HG03280 (cell line): ENCODE results near the gene SLC8A1.

Source experiments
- ATAC-seq: cut with Tn5 transposase; IDR thresholded peaks from one replicate; pipeline ENCODE4 v1.9.1; 2021; ENCODE audit warnings: mild to moderate bottlenecking, moderate library complexity; ENCODE audit not compliant: unreplicated experiment

Gene SLC8A1

DNA sequence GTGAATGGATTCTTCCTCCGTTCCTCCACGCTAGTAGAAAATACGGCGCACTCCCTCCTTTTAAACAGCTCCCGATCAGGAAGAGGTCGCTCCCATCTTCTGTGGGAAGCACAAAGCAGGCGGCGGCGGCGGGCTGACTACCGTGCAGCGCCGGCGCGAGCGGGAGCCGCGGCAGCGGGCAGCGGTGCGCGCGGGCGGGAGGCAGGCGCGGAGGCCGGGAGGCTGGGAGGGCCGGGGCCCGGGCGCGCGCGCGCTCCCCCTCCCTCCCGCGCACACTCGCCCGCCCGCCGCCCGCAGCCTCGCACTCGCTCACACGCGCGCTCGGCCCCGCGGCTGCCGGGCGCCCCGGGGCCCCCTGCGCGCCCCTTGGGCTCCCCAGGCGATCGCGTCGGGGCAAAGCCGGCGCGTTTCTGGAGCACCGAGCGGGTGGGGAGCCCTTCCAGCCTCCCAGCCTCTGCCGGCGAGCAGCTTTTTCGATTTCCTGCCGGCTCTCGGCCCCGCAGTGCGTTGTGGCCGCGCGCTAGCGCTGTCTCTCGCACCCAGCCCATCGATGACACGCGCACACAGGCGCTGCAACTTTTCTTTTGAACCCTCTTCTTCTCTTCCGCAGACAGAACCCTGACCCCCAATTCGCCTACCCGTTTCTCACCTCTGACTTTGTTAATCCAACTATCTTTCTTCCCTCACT is at the start of gene SLC8A1:
SLC8A1 (minus strand) TSS at position 173 of the 688 bp plus-strand sequence.
- ATAC-seq: peak; percentile 46

DNA sequence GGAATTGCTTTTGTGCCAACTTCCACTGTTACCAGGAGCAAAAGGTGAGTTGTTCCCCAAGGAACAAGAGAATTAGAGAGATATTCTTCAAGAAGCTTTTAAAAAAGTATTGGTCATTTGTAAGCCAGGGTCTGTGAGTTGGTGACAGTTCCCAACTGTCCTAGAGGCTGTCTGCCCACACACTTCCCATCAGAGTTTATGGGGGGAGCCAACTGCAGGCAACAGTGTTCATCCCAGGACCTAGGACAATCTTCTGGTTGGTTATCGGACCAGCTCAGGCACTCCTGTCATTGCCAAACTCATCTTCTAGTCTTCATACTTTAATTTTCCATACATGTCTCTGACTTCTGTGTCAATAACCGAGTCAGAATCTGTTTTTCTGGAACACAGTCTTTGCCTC is 47.5 kb upstream of the SLC8A1 start:
- ATAC-seq: no peak

DNA sequence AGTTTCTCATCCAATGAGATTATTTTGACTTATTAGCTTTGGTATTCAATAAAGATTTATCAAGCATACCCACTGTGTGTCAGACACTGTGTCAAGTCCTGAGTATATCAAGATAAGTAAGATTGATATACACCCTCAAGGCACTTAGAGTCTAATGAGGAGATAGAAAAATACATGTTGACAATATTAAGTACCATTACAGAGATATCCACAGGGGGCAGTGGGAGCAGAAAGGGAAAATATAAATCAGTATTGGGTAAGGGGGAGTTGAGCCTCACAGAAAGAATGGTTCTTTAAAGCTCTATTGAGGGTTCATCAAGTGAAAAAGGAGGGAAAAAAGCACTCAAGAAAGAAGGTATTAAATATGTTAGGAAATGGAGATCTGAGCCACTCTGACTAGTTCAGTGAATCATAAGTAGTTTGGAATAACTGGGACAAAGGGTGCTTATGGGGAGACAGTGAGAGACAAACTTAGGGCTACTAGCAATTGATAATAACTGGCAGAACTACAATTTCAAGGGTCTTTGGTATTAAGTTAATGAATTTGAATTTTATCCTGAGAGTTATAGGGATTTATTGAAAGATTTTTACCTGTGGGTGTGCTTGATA is 45.5 kb upstream of the SLC8A1 start:
- ATAC-seq: no peak

DNA sequence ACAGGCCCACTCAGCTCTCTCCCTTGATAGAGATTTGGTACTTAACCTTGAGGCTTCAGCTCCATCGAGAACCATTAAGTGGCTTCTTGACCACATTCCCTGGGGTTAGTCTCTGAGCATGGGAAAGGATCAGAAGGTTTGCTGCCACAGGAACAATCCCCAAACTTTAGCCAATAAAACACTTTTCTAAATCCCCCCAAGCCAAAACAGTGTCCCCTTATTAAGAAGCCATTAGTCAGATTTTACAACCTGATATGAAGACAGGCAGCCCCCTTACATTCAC is 37.7 kb upstream of the SLC8A1 start:
- ATAC-seq: no peak

DNA sequence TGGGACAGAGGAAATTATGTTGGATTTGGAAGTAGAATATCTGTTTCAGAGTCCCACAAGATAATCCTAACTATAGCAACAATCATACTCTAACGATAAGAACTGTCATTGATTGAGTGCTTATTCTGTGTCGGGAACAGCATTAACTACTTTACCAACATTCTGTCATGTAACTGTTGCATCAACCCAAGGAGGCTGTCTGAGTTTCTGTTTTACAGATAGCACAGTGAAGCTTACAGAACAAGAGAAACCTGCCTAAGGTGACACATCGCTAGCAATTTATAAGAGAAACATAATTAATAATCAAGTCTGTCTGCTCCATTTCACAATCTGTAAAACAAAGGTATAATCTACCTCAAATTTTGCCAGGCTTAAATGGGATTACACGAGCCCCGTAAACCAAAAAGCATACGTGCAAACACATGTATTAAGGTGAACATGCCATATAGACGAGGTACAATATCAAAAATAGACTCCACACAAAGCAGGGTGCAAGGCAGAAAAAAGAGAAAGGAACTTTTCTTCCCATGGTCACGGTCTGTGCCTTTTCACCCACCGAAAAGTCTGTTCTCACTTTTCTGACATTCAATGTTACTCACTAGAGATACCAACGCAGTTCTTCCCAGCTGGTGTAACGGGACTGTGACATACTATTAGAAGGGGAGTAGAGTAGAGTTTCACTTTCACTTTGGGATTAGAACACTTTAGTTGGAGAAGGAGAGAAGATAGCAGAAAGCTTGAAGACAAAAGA is 37.2 kb upstream of the SLC8A1 start:
- ATAC-seq: no peak

DNA sequence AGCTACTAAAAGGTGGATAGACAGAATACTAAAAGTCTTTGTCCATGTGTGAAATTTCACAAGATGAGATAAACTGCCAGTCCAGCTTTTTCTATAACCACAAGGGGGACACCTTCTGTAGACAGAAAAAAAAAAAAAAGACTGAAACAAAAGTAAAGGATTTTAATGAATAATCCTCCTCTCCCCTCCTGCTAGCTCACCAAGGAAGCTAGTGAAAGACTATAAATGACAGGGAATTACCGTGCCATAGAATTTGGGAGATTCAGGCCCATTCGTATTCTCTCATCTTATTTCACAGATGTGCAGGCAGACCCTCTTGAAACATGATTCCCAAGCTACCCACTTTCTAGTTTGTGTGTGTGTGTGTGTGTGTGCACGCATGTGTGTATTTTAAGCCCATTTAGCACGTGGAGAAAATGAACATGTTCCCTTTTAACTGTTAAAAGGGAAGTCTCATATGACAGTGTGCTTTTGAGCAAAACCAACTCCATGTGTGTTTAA is 36.3 kb upstream of the SLC8A1 start:
- ATAC-seq: no peak

DNA sequence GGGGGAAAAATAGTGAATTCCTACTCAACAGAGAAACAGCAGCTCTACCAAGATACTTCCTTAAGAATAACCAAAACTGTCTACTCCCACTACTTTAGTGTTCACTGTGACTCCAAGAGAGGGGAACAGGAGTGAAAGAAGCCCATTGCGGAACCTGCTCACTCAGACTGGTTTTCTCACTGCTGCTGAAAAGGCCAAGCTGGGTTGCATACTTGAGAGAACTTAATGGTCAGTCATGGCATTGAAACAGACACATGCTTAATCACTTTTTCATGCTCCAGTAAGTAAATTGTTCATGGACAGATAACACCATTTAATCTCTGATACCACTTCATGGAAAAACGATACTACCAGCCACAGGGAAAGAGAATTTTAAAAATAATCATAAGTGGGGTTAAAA is 35.7 kb upstream of the SLC8A1 start:
- no peak for ATAC-seq

DNA sequence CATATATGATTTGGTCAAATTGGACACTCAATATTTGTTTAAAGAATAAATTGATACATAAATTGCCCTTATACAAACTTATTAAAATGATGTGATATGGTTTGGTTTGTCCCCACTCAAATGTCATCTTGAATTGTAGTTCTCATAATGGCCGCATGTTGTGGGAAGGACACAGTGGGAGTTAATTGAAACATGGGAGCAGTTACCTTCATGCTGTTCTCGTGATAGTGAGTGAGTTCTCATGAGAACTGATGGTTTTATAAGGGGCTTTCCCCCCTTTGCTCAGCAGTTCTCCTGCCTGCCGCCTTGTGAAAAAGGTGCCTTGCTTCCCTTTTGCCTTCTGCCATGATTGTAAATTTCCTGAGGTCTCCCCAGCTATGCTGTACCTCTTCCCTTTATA is 34.0 kb upstream of the SLC8A1 start:
- ATAC-seq: no peak

DNA sequence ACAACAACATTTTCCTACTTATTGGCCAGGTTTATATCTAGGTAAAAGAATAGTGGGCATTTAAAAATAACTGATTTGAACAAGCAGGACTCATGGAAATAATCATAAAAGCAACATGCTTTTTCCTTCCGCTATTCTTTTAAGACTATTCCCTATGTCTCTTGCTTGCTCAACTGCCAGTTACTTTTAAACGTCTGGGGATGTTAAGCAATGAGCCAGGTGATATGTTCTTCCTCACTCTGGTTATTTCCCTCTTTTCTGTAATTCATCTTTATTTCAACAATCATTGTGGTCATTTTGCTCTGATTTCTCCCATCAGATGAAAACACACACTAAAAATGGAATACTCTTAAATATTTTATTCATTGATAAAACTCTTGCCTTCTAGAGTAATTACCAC is 33.4 kb upstream of the SLC8A1 start:
- ATAC-seq: no peak

DNA sequence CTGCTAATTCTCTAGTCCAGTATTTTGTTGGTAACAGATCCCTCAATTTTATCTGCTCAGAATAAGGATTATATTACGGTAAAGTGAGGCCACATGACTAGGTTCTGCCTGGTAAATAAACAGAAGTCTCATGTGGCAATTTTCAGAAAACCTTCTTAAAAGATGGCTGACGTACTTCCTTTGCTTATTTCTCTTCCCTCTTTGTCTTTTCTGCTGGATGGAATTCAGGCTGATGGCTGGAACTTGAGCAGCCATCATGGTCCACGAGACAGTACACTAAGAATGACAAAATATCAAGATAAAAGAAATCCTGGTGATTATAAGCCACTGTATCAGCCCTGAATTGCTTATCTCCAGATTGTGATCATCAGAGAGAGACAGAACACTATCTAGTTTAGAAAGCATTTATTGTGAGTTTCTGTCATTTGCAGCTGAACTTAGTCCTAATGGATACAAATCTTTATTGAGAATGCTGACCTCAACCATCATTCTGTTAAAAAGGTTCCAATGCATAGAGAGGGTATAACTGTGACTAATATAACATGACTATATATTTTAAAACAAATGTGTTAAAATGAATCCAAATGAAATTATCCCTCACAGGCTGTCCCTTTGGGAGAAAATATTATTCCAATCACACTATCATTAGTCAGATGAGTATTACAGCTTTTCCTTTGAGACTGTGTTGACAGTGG is 31.8 kb upstream of the SLC8A1 start:
- ATAC-seq: no peak

DNA sequence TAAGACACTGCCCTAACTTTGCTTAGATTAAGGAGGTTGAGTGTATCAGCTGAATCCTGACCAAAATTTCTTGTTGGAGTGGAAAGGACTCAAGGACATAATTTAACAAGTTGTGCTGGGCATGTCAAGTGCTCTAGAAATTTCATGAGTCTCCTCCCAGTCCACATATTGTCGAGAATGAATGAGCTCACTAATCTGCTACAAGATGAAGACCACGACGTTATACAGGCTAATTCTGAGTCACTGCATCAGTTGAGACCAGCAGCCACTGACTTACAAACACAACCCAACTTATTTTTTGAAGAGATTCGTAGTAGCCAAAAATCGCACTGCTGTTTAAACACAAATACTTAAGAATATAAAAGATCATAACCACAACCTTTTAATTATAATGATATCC is 28.7 kb upstream of the SLC8A1 start:
- no peak for ATAC-seq

DNA sequence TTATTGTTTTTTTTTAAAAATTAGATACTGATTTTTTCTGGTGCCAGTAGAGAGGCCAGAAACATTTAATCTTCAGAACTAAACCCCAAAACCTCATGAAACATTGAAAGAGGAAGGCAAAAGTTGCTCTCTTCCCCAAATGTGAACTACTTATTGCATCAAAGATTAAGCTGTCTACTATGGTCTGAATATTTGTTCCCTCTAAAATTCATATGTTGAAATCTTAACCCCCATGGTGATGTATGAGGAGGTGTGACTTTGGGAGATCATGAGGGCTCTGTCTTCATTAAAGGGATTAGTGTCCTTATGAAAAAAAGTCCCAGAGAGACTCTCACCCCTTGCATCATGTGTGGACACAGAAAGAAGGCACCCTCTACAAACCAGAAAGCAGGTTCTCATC is 28.2 kb upstream of the SLC8A1 start:
- ATAC-seq: no peak

DNA sequence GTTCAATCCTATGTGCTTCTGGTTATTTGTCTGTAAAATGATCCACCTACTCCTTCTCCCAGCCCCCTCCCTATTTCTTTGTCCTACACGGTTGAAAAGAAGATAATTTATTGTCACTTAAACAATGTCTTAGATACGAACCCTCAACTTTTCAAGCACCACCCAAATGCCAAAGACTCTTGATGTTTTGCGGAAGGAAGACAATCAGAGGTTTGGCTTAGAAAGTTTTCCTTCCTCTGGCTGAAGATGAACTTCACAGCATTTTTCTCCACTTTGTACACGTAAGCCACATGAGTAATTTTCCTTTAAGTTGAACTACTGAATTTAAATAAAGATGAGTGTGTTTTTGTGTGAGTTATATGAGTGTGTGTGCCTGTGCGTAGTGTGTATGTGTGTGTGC is 25.5 kb upstream of the SLC8A1 start:
- no peak for ATAC-seq

DNA sequence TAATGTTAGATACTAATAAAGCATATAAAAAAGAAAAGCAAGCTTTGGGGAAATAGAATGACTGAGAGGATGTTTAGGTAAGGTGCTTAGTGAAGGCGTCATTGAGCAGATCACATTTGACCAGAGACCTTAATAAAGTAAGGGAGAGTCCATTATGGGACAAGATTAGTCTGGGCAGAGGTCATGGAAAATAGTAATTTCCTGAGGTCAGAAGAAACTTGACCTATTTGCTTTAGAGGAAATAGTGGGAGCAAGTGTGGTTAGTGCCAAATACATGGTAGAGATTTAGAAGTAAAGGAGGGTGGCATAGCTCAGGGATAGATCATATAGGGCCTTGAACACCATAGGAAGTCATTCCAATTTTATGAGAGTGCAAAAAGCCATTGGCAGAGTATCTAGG is 24.5 kb upstream of the SLC8A1 start:
- ATAC-seq: no peak

DNA sequence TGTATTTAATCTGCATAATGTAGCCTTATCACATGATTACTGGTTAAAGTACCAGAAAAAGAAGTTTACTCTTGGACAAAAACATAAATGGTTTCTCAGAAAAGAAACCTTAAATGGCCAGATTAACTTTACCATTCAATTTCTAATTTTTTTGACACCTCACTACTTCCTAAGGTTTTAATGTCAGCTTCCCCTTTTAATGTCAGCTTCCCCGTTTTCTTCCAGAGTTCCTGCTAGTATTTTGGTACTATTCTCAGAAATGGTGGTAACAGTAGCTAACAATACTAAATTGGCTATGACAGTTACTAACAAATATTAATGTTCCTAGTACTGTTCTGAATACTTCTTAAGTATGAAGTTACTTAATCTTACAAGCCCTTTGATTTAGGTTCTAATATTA is 22.4 kb upstream of the SLC8A1 start:
- no peak for ATAC-seq

DNA sequence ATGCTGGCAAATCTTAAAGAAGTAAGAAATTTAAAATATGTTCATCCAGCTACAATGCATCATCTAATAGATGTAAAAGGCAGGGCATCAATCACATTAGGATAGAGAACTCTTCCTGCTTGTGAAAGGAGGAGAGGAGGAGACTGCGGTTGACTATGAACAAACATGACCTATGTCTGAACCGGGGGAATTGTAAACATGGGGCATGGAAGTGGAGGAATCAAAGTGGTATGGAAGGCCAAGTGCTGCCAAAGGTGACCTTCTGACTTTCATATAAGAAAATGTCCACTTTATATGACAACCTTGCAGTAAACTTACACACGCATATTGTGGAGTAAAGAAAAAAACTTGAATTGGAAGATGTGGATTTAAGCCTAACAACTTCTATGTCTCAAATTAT is 20.0 kb upstream of the SLC8A1 start:
- ATAC-seq: no peak

DNA sequence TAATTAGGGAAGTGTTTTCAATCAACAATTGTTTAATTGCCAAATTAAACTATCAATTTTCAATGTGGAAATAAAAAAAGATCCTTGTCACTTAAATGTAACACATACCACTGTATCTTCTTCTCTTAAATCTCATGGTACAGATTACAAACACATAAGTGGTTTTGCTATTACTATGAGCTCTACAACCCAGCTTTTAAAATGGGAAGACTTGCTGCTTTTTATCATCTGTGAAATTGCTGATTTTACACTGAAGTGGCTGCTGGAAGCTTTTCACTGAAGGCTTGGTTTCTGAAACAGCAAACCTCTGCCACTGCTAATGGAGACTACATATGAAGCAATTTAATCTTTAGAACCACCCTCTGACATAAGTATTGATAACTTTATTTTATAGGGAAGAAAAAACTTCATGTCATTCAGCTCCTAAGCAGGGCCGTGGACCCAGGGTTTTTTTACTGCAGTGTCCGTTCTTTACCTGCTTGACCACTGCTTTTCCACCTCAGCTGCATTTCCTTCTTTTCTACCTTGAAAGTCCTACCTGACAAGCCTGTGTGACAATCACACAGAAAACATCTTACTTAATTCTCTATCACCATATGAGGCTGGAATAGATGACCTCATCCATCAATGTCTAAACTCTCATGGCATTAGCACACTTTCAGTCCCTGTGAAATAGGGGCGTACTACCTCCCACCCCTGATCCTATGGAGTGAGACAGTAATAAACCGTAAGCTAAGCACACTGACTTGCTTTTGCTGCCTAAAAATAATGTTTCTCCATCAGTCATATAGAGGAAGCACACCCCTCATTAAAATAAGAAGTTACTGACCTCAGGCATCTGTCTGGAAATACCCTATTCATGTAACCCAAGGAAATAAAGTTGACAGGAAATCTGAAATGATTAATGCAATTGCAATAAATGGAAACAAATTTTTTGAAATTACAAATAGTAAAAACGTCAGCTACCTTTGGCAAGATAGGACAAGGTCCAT is 19.2 kb upstream of the SLC8A1 start:
- no peak for ATAC-seq

DNA sequence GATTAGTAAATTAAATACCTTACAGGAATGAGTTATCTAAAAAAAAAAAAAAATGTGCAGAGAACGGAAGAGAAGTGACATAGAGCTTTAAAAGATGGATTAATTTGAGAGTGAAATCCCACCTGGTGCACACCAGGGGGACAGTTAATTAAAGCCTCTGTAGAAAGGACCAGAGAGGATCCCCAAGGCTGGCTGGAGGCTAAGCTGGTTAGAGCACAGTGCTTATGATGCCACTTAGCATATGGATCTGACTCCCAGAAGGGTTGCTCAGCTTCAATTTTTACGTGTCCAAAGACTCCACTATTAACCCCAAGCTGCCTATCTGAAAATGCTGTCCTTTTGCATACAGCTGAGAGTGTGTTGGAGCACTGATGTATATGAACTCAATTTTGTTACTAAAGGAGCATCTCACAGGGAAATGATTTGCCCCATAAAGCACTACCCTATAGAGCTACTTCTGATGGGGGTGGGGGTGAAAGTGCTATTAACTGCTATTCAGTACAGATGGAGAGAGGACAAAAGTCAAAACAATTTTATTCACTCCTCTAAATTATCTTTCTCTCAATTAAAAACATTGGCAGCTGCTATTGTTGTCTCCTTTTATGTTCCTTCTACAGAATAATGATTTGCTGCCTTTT is 15.2 kb upstream of the SLC8A1 start:
- ATAC-seq: no peak

DNA sequence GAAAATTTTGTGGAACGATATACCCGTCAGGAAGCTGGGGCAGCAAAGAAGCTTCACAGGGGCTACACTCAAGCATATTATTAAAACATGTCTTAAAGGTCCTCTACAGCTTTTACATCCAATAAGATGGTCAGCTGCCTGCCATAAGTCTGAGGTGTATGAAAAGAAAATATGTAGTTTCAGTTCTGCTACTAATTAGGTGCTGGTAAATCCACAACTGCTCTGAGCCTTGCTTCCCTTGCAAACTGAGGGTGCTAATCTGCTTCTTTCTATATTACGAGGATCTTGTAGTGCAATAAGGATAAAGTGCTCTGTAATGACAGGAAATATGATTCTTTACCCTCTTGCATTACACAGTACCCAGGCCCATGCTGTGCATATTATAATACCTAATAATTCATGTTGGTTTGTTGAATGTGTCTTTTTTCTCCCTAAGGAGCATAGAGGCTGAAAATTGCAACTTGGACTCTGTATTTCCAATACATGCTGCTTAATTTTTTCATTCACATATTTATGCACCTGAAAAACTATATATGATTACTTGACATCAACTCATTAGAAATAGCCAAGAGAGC is 14.5 kb upstream of the SLC8A1 start:
- ATAC-seq: no peak

DNA sequence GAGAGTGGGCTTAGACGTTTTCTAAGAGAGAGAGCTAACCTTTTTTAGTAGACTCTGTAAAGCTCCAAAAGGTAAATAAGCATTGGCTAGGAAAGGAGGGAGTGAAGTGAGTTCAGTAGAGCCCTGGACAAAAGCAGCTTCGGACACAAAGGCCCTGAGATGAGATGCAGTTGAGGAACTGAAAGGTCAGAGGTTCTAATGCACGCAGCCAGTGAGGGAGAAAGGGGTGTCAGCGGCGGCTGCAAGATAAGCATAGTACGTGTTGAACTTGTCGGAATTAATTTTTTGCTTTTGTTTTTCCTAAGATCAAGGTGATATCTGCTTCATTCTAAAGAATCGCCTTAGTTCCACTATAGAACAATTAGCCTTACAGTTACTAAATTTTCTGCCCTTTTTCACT is 11.2 kb upstream of the SLC8A1 start:
- no peak for ATAC-seq
